Dedifferentiated amniotic fluid mesenchymal stem cell (primary cell): ENCODE data around the gene KRAS.

Source experiments
- DNase-seq: peaks from one replicate; pipeline ENCODE4 v3.0.0-alpha.2; 2016; ENCODE audit errors: extremely low spot score

Gene KRAS

GRCh38 chr12:25256005-25256404 lies 5.3 kb upstream of the KRAS start:
- DNase-seq, result no peak

GRCh38 chr12:25254271-25254880 lies 3.6 kb upstream of the KRAS start:
- no peak for DNase-seq

GRCh38 chr12:25253371-25254068 lies 2.8 kb upstream of the KRAS start:
- DNase-seq, result no peak

GRCh38 chr12:25252946-25253345 lies 2.2 kb upstream of the KRAS start:
- DNase-seq, result no peak

- DNase-seq, result no peak
Observed at GRCh38 chr12:25251769-25252168, 1.0 kb upstream of the KRAS start.

- DNase-seq, result no peak
Observed at GRCh38 chr12:25249931-25250738, 594 bp downstream of the KRAS start.

GRCh38 chr12:25248732-25249131 lies 2.0 kb downstream of the KRAS start:
- no peak for DNase-seq

- DNase-seq, result no peak
Observed at GRCh38 chr12:25248137-25248536, 2.6 kb downstream of the KRAS start.

- DNase-seq, result no peak
Observed at GRCh38 chr12:25245491-25245890, 5.2 kb downstream of the KRAS start.

- DNase-seq, result no peak
Observed at GRCh38 chr12:25243680-25243990, 7.1 kb downstream of the KRAS start.

GRCh38 chr12:25242981-25243679 lies 7.6 kb downstream of the KRAS start:
- DNase-seq, result no peak

- peak; percentile 87 for DNase-seq
Observed at GRCh38 chr12:25241167-25242020, 9.3 kb downstream of the KRAS start.

- DNase-seq, result no peak
Observed at GRCh38 chr12:25236626-25237025, 14.1 kb downstream of the KRAS start.

- no peak for DNase-seq
Observed at GRCh38 chr12:25236190-25236589, 14.5 kb downstream of the KRAS start.

- no peak for DNase-seq
Observed at GRCh38 chr12:25213338-25213737, 37.4 kb downstream of the KRAS start.

- DNase-seq, result no peak
Observed at GRCh38 chr12:25208554-25208953, 42.2 kb downstream of the KRAS start.

GRCh38 chr12:25207846-25208245 lies 42.9 kb downstream of the KRAS start:
- no peak for DNase-seq

GRCh38 chr12:25207411-25207810 lies 43.3 kb downstream of the KRAS start:
- no peak for DNase-seq

GRCh38 chr12:25202137-25202536 lies 48.6 kb downstream of the KRAS start:
- DNase-seq, result no peak

- DNase-seq, result peak; percentile 46
Observed at GRCh38 chr12:25200703-25201102, 50.0 kb downstream of the KRAS start.

- no peak for DNase-seq
Observed at GRCh38 chr12:25197608-25198007, 53.1 kb downstream of the KRAS start.
